OCI-LY1 (cell line): ENCODE measurements around the gene WRNIP1.

ENCODE experiments used
- CTCF ChIP-seq: fragments of 200-600 bp; sonication (generic), shearing (Covaris generic); IDR thresholded peaks from 2 replicates; pipeline ENCODE4 v1.5.1; 2017; ENCODE audit warnings: mild to moderate bottlenecking, antibody characterized with exemption, low read length, moderate library complexity, mixed read lengths
- EZH2 ChIP-seq: fragments of 200-600 bp; sonication (generic), shearing (Covaris generic); IDR thresholded peaks from 2 replicates; pipeline ENCODE4 v1.8.0; 2017; ENCODE audit warnings: borderline replicate concordance, mixed run types, mild to moderate bottlenecking, antibody characterized with exemption, low read length, moderate library complexity, mixed read lengths

DNA sequence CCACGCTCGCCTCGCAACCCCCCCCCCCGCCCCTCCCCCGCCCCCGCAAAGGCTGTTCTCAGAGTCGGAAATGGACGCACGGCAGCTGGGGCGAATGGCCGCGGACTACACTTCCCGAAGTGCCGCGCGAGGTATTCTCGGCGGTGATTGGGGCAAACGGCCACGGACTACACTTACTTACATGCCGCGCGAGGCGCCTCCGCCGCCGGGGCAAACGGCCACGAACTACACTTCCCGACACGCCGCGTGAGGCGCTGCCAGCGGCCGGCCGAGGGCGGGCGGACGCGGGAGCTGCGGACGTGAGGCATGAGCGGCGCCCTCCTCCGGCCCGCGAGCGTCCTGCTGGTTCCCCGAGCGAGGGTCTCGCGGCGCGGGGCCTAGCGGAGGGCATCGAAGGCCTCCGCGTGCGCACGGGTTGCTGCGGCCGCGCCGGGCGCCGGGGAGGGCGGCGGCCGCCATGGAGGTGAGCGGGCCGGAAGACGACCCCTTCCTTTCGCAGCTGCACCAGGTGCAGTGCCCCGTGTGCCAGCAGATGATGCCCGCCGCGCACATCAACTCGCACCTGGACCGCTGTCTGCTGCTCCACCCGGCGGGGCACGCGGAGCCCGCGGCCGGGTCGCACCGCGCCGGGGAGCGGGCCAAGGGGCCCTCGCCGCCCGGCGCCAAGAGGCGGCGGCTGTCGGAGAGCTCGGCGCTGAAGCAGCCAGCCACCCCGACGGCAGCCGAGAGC, at the start of gene WRNIP1:
- TF ChIP-seq EZH2 (no peak), CTCF (peak; percentile 49)
